Transverse colon (tissue), 3 donors: ENCODE measurements around the gene AP1B1.

Source experiments
- CTCF ChIP-seq, 5 experiments: fragments of 200-600 bp in 3 of 5; fragments of 450-650 bp in 2 of 5; sonication (generic) in 3 of 5; IDR thresholded peaks; 1 replicate in 2 of 5; 2 replicates in 3 of 5; pipeline ENCODE4 v1.5.1; 2016 to 2017; ENCODE audit warnings: antibody characterized with exemption in 5 of 5, inconsistent platforms in 3 of 5, mild to moderate bottlenecking in 2 of 5, moderate library complexity in 1 of 5
- EP300 ChIP-seq: sonication (generic); formaldehyde crosslinking; IDR thresholded peaks from one replicate; pipeline ENCODE4 v1.6.1; 2017; ENCODE audit warnings: antibody characterized with exemption, low read depth

GRCh38 chr22:29382580-29383302 lies 5.6 kb downstream of the AP1B1 start:
- TF ChIP-seq EP300, result no peak
- TF ChIP-seq CTCF (IDR thresholded peaks at IDR 0.05), result no peak
